GM04504 (cell line): ENCODE data around the gene RANBP10.
"Not testable (repeated sequence)": the region's sequence is repeated elsewhere in the genome, so short reads cannot be mapped to it uniquely, and the experiment has no call there.

Source experiments
- DNase-seq: peaks from one replicate; pipeline ENCODE4 v3.0.0-alpha.2; 2012; ENCODE audit warnings: low read depth

Gene RANBP10

DNA sequence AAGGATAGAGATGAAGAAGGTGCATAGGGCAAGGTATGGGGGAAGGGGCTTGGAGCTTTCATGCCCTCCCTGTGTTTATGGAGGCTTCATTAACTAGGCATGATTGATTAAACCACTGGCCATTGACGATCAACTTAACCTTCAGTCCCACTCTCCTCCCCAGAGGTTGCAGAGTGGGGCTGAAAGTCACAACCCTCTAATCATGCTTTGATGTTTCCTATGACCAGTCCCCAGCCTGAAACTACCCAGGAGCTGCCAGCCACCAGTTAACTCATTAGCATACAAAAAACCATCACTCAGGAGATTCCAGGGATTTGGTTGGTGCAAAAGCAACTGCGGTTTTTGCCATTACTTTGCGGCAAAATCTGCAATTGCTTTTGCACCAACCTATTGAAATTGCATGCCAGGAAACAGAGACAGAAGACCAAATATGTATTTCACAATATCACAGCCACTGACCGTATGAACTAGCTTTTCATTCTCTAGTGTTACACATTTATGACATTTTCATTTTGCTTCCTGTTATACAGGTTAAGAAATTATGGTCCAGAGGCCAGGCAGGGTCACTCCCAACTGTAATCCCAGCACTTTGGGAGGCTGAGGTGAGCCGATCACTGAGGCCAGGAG lies 92.6 kb downstream of the RANBP10 start:
- DNase-seq, result no peak

DNA sequence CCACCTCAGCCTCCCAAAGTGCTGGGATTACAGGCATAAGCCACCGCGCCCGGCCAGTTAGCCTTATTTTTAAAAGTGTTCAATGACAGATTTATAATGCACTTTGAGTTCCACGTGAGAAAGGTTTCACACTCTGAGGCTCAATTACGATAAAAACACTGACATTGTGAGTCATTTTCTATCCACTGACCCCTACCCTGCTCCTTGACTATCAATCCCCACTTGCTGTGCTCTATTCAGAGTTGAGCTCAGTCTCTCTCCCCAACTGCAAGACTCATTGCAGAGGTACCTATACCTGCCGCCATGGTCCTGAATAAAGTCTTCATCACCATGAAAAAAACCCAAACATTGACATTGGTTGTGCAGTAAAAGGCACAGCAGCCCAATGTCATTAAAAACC lies 95.8 kb downstream of the RANBP10 start:
- DNase-seq, result no peak

DNA sequence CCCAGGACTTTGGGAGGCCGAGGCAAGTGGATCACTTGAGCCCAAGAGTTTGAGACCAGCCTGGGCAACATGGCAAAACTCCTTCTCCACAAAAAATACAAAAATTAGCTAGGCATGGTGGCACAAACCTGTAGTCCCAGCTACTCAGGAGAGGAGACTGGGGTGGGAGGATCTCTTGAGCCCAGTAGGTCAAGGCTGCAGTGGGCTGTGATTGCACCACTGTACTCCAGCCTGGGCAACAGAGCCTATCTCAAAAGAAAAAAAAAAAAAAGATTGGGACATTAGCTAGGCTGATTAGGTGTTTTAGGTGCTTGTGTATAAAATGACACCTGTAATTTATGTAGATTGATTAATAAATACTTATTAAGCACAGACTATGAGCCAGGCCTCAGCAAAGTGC lies 97.3 kb downstream of the RANBP10 start:
- no peak for DNase-seq

DNA sequence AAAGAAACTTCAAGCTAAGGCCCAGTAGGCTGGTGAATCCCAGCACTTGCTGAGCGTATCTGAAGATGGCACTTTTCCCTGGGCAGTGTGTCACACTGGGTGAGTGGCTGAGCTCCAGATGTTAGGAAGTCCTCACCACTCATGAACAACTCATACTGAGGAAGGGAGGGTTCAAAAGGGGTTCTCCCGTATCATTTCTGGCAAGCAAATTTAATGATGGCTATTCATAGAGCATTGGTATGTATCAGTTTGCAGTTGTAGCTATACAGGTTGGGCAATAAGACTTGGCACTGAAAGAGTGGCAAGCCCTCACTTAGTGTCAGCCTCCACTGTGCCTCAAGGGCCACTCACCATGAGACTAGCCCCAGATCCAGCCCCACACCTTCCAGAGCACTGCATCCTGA lies 98.0 kb downstream of the RANBP10 start:
- DNase-seq, result peak; percentile 21

DNA sequence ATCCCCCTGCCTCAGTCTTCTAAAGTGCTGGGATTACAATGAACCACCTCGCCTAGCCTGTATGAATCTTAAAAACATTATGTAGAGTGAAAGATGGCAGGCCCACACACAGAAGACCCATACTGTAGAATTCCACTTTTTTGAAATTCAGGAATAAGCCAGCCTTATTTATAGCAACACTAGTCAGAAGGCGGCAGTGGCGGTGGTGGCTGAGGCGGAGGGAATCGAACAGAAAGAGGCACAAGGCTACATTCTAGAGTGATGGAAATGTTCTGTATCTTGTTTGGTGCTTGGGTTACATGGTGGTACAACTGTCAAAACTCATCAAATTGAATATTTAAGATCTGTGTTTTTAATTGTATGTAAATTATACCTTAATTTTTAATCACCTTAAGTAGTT lies 98.6 kb downstream of the RANBP10 start:
- no peak for DNase-seq

DNA sequence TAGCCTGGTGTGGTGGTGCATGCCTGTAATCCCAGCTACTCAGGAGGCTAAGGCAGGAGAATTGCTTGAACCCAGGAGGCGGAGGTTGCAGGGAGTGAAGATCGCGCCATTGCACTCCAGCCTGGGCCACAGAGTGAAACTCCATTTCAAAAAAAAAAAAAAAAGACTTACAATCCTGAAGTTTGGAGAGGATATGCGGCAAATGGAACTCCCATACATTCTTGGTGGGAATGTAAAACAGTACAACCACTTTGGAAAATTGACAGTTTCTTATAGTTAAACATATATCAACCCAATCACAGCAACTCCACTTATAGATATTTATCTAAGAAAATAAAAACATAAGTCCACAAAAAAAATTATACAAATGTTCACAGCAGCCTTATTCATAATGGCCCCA lies 99.2 kb downstream of the RANBP10 start:
- no peak for DNase-seq

DNA sequence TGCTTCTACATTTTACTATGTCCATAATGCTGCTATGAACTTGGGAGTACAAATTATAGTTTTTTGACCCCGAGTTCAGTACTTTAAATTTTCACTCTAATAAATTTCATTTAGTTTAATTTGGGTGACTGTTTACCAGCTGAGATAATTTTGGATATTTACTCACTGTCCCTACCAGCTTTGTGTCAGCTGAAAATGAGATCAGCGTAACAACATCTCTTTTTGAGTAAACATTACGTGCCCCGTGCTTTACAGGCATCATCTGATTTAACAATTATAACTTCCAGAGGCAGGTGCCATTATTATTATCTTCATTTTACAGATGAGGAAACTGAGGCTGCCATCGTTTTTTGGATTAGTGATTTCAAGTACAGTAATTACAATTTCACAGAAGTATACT lies 102.2 kb downstream of the RANBP10 start:
- no peak for DNase-seq

DNA sequence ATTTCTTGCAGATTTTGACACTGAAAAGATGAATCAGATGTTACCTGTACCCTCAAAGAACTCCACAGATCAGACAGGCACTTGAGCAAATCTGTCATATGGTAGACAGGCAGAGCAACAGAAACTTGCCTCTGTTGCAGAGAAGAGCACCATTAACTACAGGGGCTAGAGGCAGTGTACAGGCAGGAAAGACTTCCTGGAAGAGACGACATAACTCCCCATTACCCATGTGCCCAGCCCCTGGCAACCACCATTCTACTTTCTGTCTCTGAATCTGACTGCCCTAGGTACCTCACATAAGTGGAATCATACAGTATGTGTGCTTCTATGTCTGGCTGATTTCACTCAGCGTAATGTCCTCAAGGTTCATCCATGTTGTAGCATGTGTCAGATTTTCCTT lies 102.7 kb downstream of the RANBP10 start:
- no peak for DNase-seq

DNA sequence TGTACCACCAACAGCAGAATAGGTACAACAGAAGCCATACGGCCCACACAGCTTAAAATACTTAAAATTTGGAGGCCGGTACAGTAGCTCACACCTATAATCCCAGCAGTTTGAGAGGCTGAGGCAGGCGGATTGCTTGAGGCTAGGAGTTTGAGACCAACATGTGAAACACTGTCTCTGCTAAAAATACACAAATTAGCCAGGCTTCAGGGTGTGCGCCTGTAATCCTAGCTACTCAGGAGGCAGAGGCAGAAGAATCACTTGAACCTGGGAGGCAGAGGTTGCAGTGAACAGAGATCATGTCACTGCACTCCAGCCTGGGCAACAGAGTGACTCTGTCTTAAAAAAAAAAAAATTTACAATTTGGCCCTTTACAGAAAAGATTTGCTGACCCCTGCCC lies 104.2 kb downstream of the RANBP10 start:
- no peak for DNase-seq

DNA sequence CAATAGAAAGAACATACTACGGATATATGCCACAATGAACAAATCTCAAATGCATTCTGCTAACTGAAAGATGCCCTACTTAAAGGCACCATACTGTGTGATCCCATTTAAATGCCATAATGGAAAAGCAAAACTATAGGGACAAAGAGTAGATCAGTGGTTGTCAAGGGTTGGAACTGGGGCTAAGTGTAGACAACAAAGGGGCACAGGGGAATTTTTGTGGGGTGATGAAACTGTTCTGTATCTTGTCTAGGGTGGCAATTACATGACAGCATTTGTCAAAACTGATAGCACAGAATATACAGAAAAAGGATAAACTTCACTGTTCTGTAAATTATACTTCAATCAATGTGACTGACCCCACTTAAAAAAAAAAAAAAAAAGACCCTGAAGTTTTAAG lies 104.9 kb downstream of the RANBP10 start:
- DNase-seq, result no peak

DNA sequence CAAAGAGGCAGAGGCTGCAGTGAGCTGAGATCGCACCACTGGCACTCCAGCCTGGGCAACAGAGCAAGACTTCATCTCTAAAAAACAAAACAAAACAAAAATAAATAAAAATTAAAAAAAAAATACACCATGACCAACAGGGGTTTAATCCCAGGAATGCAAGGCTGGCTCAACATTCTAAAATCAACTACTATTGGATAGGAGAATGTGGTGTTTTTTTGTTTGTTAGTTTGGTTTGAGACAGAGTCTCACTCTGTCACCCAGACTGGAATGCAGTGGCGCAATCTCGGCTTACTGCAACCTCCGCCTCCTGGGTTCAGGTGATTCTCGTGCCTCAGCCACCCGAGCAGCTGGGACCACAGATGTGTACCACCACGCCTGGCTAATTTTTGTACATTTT lies 107.1 kb downstream of the RANBP10 start:
- no peak for DNase-seq

DNA sequence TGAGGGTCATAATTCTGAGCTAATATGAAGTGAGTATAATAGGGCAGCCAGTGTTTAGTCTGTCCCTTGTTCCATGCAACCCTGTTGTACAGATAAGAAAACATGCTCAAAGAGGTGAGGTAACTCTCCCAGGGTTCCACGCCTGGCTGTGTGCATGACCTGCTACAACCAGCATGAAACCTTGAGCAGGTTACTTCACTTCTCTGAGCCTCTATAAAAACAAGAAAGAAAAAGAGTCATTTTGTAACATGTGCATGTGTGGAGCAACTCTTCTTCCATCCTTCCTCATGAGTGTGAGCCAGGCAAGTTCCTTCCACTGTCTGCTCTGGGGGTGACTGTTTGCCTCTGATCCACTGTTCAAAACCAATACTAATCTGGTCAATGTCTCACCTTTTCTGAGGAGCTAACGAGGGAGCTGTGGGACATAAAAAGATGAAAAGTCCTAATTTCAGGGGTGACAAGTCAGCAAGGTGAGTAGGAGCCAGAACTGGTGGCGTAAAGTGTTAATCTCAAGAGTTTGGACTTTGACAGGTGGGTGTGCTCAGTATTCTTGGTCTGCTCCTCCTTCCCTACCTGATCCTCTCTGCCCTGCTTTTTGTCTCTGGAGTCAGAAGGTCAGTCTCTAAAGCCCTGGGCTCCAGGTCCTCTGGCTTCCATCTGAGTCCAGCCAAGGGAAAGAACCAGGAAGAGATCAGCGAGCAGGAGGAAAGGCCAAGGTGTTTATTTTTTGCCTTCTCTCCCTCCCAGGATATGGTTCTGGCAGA lies 108.8 kb downstream of the RANBP10 start:
- no peak for DNase-seq

DNA sequence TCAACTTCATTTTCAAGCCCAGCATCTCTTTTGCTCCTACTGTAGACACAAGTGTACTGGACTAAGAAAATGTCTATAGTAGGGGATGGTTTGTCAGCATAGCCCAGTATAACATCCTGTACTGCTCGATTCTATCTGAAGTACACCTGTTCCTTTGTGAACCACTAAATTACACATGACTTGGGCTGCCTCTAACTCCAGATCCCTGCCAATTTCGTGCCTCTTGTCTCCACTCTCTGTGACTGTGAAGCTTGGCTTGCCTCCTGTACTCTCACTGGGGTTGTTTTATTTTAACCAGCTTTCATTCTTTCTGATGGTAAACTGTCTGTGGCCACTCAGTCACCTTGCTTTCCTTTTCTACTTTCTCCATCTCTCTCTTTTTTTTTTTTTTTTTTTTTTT lies 111.7 kb downstream of the RANBP10 start:
- DNase-seq, result no peak

DNA sequence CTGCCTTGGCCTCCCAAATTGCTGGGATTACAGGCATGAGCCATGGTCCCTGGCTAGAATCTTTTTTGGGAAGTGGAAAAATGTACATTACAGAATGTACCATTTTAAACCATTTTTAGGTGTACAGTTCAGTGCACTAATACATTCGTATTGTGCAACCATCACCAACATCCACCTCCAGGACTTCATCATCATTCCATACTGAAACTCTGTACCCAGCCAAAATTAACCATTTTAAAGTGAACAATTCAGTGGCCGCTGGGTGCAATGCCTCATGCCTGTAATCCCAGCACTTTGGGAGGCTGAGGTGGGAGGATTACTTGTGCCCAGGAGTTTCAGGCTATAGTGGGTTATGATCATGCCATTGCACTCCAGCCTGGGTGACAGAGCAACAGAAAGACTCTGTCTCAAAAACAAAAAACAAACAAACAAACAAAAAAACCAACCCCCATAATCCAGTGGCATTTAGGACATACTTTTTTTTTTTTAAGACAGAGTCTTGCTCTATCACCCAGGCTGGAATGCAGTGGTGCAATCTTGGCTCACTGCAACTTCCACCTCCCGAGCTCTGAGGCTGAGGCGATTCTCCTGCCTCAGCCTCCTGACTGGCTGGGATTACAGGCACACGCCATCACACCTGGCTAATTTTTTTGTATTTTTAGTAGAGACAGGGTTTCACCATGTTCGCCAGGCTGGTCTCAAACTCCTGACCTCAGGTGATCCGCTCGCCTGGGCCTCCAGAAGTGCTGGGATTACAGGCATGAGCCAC lies 112.7 kb downstream of the RANBP10 start:
- DNase-seq, result not testable (repeated sequence)

DNA sequence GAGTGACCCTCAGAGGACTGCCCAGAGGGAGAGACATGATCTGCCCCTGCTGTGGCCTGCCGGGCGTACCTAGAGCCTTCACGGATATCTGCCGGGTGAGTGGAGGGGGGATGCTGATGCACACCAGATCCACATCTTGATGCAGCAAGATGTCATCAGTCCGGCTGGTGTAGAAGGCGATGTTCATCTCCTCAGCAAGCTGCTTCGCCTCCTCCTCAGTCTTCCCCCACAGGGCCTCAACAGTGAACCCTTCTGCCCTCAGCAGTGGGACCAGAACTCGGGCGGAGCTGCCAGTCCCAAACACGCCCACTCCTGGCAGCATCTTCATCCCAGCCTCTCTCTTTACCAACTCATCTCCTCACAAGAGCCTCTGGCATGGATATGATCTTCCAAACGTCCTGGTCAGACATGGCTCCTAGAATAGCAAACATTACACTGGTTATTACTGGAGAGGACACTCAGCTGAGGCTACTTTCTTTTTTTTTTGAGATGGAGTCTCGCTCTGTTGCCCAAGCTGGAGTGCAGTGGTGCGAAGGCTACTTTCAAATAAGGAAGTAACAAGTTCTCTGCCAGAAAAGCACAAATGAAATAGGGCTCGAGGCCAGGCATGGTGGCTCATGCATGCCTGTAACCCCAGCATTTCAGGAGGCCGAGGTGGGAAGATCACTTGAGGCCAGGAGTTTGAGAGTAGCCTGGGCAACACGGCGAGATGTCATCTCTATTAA lies 120.8 kb downstream of the RANBP10 start:
- DNase-seq, result no peak

DNA sequence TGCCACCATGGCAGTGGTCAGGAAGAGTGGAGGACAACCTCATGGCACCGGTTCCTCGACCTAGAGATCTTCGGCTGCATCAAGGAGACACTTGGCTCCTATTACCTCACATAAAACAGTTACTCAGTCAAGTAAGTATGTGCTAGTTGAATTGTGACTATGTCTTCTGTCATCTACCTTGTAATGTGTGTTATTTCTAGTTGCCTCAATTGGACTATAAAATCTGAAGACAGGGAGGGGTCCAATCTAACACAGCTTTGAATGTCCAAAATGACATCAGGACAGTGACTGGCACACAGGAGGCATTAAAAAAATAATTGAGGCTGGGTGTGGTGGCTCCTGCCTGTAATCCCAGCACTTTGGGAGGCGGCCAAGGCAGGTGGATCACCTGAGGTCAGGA lies 122.6 kb downstream of the RANBP10 start:
- no peak for DNase-seq

DNA sequence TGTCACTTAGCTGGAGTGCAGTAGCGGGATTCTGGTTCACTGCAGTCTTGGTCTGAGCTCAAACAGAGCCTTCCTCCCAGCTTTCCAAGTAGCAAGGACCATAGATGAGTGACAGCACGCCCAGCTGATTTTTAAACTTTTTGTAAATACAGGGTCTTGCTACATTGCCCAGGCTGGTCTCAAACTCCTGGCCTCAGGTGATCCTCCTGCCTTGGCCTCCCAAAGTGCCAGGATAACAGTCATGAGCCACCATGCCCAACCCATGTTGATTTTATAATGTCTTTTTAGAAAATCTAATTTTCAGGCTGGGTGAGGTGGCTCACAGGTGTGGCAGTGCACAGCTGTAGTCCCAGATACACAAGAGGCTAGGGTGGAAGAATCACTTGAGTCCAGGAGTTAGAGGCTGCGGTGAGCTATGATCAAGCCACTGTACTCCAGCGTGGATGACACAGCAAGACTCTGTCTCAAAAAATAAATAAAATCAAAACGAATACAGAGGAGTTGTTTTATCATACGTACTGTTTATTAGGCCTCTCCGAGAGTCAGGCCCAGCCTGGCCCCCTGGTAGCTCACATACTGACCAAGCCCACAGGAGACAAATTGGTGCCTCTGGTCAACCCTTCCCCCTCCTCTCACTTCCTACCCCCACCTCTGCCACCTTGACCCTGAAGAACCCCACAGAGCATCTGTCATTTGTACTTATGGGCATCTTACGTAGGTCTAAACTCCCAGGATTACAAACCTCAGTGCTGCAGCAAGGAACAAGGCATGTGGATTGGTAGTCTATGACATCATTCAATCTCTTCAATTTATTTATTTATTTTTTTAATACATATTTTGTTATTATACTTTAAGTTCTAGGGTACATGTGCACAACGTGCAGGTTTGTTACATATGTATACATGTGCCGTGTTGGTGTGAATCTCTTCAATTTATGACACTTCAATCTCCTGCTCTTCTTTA lies 126.1 kb downstream of the RANBP10 start:
- DNase-seq, result no peak

DNA sequence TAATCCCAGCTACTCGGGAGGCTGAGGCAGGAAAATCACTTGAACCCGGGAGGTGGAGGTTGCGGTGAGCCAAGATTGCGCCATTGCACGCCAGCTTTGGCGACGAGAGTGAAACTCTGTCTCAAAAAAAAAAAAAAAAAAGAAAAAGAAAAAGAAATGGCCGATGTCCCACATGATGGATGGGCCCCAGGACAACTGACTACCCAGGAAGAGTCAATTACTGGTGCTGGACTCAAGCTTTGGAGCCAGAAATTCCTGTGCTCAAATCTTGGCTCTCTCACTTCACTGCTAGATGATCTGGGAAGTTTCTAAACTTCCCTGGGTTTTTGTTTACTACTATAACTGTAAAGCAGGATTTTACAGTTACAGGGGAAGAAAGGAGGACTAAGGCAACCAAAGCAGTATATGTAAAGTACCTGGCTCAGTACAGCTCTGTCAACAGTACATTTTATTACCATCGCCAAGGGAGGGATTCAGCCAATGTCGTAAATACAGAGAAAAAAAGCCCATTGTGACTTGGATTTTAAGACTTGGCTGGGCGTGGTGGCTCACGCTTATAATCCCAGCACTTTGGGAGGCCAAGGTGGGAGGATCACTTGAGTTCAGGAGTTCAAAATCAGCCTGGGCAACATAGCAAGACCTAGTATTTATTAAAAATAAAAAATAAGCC lies 127.9 kb downstream of the RANBP10 start:
- no peak for DNase-seq

DNA sequence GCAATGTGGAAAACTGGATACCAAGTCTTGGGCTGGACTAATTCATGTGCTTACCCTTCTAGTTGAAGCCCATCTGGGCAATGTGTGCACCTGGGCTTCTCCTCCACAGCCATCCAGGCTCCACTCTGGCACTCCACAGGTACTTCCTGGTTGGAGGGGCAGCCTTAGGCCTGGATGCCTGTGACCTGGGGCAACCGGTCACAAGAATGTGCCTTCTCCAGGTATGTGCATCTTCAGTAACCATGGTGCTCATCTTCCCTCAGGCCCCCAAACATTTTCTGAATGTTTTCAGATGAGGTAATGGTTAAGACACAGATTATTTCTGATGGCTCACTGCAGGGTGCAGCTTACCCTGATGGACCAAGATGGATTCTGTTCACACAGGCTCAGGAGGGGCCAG lies 128.6 kb downstream of the RANBP10 start:
- no peak for DNase-seq

DNA sequence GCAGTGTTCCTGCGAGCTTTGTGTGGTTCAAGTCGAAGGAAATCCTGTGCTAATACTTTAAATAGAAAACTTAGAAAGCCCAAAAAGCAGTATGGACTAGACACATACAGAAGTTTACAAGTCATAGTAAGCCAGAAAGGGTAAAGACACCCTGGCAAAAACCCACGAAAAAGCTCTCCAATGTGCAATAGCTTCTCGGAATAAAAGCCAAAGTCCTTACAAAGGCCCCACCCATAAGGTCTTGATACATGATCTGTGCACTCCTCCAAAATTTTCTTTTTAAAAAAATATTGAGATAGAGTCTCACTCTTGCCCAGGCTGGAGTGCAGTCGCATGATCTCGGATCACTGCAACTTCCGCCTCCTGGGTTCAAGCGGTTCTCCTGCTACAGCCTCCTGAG lies 129.4 kb downstream of the RANBP10 start:
- no peak for DNase-seq

DNA sequence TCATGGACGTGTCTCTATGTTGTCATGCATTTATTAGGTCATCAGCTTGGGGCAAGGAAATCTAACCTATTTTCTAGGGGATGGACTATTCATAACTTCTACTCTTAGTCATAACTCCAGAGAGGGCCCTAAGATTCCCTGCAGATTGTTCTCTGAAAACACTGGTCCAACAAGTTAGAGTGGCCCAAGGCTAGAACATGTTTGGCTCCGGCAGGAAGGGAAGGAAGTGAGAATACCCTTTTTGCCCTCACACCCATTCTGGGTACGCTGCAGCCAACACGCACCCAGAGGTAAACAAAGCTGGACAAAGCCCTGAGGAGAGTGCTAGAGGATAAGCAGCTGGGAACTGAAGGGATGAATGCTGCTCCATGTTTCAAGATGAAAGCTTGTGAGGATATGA lies 129.8 kb downstream of the RANBP10 start:
- DNase-seq, result no peak
